RPMI8226 (cell line): ENCODE measurements around the gene MYRIP.
"Not testable (repeated sequence)": the region's sequence is repeated elsewhere in the genome, so short reads cannot be mapped to it uniquely, and the experiment has no call there.

ENCODE experiments used
- DNase-seq: peaks from one replicate; pipeline ENCODE4 v3.0.0-alpha.2; 2015

MYRIP gene

DNA sequence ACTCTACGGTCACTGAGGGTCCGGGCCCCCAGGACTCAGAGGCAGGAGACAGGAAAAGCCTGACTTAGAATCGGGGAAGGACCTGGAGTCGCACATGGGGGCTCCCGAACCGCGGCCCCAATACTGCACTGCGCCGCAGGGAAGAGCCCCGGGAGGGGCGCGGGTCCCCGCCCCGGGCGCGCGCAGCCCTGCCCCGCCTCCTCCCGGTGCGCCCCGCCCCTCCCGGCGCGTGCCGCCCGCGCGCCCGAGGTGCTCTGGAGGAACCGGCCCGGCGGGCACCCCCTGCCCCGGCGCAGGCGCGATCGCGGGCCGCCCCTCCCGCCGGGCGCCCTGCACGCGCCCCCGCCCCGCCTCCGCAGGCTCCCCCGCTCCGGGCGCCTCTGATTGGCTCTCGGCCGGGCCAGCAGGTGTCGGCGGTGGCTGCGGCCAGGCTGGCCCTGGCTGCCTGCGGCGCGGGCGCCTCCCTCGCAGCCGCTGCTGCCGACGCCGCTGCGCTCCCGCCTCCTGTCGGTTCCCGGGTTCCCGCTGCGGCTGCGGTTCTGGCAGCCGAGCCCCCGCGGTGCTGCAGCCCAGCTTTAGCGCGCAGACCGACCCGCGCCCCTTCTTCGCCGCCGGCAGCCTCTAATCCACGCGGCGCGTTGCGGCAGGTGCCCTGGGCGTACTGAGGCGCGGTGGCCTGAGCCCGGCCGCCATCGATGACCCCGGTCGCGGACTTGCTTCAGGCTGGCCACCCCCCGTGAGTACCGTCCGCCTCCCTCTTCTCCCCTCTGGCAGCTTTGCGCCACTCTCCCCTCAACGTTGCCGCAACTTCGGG lies at the start of gene MYRIP:
MYRIP (plus strand) TSS at position 429 of the 814 bp plus-strand sequence. CDS start 91,208 bp downstream, outside the sequence.
- DNase-seq, result peak; percentile 65

DNA sequence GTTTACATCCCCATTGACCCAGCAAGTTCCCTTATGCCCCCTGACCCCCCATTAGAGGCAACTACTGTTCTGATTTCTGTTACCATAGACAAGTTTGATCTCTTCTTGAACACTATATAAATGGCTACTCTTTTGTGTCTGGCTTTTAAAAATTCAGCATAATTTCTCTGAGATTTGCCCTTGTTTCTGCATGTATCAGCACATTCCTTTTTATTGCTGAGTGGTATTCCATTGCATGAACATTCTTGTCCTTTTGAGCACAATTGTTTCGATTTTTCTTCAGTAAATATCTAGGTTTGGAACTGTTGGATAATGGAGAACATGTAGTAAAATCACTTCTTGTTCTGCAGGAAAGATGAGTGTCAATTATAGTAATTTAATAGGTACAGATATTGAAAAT lies 49.1 kb upstream of the MYRIP start:
- DNase-seq, result no peak

DNA sequence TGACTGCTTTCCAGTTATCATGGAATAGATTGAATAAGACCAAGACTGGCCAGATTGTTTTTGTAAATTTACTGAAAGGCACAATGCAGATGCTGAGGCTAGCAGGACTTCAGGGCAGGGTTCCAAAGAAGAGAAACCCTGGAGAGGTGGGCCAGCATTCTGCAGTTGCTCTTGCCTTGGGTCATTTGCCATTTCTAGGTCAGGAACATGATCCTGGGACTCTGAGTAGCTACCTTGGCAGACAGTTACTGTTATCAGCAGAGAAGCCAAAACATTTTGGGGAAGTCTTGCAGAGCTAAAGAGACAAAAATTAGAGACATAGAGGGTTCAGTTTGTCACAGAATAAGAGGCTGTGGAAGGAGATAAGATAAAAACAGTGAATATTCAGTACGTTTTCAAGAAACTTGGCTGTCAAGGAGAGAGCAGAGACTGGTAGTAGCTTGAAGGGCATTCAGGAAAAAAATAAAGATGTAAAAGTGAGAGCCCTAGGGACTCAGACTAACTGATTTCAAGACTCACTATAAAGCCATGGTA lies 46.8 kb upstream of the MYRIP start:
- DNase-seq, result no peak

DNA sequence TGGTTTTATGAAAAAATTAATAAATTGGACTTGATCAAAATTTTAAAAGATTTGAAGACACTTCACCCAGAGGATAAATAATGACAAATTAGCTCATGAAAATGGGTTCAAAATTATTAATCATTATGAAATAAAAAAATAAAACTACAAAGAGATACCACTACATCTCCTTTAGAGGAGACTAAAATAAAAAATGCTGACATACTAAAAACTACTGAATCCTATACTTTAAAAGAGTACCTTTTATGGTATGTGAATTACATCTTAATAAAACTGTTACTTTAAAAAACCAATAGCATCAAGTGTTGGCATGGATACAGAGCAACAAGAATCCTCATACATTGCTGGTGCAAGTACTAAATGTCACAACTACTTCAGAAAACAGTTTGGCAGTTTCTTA lies 46.0 kb upstream of the MYRIP start:
- DNase-seq, result no peak

DNA sequence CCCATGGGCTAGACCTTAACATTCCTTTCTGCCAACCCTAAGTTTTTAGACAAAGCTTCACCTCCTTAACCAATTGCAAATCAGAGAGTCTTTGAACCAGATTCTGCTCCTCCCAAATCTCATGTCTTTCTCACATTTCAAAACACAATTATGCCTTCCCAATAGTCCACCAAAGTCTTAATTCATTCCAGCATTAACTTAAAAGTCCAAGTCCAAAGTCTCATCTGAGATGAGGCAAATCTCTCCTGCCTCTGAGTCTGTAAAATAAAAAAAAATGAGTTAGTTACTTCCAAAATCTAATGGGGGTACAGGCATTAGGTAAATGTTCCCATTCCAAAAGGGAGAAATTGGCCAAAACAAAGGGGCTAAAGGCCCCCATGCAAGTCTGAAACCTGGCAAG lies 43.8 kb upstream of the MYRIP start:
- no peak for DNase-seq

DNA sequence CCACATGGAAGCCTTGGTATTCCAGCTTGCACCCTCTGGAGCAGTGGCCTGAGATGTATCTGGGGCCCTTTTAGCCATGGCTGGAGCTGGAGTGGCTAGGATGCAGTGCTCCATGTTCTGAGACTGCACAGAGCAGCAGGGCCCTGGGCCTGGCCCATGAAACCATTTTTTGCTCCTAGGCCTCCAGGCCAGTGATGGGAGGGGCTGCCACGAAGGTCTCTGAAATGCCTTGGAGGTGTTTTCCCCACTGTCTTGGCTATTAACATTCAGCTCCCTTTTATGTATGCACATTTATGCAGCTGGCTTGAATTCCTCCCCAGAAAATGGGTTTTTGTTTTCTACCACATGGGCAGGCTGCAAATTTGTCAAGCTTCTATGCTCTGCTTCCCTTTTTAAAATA lies 43.0 kb upstream of the MYRIP start:
- DNase-seq, result no peak

DNA sequence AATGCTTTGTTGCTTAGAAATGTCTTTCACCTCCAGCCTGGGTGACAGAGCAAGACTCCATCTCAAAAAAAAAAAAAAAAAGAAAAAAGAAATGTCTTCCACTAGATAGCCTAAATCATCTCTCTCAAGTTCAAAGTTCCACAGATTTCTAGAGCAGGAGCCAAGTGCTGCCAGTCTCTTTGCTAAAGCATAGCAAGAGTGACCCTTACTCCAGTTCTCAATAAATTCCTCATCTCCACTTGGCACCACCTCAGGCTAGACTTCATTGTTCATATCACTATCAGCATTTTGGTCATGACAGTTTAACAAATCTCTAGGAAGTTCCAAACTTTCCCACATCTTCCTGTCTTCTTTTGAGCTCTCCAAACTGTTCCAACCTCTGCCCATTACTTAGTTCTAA lies 42.5 kb upstream of the MYRIP start:
- not testable (repeated sequence) for DNase-seq

DNA sequence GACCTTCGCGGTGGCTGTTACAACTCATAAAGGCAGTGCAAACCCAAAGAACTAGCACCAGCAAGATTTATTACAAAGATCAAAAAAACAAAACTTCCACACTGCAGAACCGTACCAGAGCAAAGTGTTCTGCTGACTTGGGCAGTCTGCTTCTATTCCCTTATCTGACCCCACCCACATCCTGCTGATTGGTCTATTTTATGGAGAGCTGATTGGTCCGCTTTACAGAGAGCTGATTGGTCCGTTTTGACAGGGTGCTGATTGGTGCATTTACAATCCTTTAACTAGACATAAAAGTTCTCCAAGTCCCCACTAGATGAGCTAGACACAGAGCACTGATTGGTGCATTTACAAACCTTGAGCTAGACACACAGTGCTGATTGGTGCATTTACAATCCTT lies 31.2 kb upstream of the MYRIP start:
- DNase-seq, result not testable (repeated sequence)

DNA sequence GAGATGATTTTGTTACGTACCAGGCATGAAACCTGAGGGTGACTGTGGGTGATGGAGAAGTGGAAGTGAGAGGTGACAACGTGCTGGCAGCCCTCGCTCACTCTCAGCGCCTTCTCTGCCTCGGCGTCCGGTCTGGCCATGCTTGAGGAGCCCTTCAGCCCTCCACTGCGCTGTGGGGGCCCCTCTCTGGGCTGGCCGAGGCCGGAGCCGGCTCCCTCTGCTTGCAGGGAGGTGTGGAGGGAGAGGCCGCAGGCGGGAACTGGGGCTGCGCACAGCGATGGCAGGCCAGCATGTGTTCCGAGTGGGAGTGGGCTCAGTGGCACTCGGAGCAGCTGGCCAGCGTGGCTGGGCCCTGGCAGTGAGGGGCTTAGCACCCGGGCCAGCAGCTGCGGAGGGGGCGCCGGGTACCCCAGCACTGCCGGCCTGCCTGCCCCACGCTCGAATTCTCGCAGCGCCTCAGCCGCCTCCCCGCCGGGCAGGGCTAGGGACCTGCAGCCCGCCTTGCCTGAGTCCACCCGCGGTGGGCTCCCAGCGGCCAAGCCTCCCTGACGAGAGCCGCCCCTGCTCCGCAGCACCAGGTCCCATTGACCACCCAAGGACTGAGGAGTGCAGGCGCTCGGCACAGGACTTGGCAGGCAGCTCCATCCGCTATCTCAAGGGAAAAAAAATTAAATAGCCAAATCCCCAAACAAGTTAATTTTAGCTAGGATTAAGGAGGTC lies 29.7 kb upstream of the MYRIP start:
- no peak for DNase-seq

DNA sequence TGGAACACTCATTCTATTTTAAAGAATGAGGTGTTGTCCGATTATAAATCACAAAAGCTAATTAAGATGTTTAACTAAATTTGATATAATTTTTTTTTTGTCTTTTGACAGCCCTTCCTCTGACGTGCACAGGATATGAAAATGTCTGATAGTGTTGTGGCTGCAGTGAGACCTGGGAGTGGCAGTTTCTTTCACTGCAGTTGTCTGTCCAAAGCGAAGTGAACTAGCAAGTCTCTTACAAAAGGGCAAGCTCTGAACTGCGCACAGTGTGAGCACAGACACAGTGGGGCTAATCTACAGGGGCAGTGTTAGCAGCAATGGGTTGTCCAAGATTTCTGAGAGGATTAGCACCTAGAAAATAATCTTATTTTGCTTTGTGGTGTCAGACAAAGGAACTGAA lies 29.1 kb upstream of the MYRIP start:
- DNase-seq, result no peak

DNA sequence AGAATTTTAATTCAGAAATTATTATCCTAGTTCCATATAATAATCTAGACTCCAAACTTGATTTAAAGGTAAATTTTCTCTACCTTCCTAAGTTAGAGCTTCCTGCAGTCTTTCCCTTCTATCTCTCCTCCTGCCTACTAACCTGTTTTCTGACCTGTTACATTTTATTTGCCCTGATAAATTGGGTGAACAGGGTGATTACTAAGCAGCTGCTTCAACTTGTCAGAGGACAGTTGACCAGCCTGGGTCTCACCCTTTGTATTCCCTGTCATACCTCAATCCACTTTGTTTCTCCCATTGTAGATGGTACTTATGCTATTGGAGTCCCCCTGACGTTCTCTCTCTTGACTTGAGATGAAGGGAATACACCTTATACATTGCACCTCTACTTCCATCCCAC lies 28.4 kb upstream of the MYRIP start:
- no peak for DNase-seq

DNA sequence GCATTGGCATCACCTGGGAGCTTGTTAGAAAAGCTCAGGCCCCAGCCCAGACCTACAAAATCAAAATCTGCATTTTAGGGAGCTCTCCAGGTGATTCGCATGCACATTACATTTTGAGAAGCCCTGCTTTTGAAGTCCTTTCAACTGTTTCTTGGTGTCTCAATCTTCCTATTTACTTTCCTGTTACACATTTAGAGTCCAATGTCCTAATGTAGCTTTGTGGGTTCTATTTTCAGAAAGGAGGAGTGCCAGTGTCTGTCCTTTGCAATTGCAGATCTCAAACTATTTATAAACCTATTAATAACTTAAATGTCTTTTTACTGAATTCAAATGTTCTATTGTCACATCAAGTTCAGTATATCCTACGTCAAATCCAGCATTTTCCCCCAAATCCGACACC lies 27.8 kb upstream of the MYRIP start:
- DNase-seq, result no peak

DNA sequence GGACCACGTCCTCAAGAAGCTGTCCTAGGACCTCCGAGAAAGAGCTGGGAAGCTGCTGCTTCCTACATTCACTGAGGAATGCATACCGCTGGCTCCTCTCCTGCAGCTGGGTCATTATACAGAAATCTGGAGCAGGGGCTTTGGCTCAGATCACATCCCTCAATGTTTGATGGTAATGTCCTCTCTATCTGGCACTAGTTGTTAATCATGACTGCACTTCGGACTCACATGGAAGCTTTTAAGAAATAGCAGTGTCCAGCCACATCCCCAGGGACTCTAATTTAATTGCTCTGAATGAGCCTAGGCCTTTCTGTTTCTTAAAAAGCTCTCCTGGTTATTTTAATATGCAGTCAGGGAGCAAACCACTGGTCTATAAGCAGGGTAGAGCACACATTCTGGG lies 25.7 kb upstream of the MYRIP start:
- no peak for DNase-seq

DNA sequence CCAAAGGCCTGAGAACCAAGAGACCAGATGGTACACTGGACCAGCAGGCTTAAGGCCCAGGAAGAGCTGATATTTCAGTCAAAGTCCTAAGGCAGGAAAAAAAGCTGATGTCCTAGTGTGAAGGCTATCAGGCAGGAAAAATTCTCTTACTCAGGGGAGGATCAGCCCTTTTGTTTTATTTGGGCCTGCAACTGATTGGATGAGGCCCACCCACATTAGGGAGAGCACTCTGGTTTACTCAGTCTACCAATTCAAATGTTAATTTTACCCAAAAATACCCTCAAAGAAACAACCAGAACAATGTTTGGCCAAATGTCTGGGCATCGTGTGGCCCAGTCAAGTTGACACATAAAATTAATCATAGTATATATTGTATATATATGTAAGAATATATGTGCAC lies 24.5 kb upstream of the MYRIP start:
- no peak for DNase-seq

DNA sequence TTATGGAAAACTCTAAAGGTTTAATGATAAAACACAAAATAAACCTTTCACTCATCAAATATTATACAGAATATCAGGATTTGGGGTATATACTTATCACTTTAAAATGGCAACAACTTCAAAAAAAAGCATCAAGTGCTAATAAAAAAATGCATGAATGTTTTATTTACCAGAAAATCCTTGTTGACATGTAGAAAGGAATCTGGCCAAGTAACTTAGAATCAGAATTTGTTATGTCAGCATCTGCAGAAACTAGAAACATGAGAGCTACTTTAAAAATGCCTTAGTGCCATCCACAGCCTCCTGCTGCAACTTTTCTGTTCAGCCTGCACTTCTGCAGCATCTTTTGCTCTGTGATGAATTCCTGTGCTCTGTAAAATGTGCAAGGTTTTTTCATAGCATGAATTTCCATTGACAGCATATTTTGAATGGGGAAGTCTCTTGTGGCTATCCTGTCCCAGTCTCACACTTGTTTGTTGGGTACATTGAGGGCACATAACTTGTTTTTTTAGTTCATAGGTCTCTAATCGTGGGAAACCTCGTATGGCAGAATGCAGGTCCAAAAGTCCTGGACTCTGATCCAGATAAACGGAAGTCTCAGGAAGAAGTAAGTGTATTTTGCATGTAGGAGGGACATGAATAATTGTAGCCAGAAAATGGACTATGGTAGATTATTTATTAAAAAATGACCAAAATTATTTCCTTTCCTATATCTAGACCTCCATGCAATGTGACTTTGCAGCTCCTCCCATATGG lies 21.1 kb upstream of the MYRIP start:
- DNase-seq, result no peak

DNA sequence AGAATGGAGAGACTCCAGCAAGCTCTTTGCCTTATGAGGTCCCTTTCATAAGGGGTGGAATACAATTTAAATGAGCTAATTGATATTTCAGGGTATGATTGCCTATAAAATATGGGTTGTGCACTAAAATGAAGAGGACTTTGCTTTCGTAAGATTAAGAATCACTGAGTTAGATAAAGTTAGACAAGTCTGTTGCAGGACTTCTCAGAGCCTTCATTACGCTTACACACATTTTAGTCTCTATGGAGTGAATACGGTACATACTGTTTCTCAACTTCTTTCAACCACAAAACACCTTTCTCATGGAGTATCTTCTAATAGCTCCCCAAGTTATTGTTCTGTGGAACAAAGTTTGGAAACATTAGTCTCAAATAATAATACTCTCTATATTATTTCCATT lies 17.8 kb upstream of the MYRIP start:
- DNase-seq, result no peak

DNA sequence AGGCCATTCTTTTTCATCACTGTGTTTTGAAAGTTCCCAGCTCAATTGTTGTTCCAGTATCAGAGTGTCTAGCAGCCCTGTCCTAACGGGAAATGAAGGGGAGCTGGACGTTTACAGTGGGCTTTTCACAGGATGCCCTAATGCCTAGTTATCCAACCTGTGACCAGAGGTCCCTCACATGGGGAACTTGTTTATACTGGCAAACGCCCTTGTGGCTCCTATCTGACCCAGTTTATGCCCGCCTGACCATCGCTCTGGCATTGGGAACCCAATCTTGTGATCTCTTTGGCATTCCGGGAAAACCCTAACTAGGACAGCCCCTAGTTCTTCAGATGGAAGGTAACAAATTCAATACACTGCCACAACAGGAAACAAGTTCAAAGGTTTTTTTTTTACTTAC lies 14.5 kb upstream of the MYRIP start:
- DNase-seq, result no peak

DNA sequence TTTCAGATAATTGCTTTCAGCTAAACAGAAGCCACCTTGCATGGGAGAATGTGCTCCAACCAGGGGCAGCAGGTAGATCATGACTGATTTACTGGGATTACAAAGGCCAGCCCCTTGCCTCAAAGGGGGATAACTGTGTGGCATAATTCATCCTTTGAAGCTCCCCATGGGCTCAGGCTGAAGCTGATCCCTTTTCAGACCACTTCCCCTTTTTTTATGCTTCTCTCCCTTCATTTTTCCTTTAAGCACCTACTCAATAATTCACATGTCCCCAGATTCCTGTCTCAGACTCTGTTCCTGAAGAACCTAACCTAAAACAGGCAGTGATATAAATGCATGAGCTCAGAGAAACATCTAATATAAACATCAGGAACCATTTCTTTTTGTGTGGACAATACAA lies 8.2 kb upstream of the MYRIP start:
- no peak for DNase-seq

DNA sequence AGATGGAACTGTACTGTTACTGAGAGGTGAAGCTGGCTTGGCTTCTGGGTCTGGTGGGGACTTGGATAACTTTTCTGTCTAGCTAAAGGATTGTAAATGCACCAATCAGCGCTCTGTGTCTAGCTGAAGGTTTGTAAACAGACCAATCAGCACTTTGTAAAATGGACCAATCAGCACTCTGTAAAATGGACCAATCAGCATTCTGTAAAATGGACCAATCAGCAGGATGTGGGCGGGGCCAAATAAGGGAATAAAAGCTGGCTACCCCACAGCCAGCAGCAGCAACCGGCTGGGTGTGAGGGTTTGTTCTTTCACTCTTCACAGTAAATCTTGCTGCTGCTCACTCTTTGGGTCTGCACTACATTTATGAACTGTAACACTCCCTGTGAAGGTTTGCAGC lies 6.9 kb upstream of the MYRIP start:
- not testable (repeated sequence) for DNase-seq

DNA sequence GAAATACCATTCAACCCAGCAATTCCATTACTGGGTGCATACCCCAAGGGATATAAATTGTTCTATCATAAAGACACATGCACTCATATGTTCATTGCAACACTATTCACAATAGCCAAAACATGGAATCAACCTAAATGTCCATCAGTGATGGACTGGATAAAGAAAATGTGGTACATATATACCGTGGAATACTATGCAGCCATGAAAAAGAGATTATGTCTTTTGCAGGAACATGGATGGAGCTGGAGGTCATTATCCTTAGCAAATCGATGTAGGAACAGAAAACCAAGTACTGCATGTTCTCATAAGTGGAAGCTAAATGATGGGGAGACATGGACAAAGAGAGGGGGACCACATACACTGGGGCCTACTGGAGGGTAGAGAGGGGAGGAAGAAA lies 5.5 kb upstream of the MYRIP start:
- no peak for DNase-seq

DNA sequence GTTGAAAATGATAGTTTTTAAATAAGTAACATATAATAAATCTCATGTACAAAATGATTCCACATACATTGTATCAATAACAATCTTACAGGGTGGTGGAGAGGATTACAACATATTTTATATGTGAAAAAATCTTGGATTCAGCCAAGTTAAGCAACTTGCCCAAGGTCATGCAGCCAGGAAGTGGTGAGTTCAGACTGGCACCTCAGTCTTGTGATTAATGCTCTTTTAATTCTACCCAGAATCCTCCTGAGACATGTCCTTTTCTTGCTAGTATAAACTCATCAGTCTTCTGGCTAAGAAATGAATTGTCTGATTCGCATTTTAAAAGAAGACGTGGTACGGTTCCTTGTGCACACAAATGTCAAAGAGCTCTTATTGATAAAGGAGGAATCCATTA lies 4.5 kb upstream of the MYRIP start:
- no peak for DNase-seq

DNA sequence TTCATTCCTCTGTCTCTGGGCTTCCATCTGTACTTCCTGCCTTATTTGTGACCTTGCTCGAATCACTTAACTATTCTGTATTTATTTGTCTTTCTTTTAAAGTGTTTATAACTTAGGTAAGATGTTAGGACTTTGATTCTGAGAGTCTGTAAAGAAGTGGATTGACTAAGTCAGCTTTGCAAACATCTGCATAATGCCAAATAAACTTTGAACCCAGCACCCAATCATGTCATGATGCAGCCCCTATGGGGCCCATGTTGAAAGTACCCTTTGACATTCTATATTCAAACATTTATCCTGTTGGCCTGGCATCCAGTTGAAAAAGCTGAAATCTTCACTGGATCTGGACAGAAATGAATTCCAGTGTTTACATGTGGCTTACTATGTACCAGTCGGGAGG lies 3.8 kb upstream of the MYRIP start:
- DNase-seq, result no peak

DNA sequence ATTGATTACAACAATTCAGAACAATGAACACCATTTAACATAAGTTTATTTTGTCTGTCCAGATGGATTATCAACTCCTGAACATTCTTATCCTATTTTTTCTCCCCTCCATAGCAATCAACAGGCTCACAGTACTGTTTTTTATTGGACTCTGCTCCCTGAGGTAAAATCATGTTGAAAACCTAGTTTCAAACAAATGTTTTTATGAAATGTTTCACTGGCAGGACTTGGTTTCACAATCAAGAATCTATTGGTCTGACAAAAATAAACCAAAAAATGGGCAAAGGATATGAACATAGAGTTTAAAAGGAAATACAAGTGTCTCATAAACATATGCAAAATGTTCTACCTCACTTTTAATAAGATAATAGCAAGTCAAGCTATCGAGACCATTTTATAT lies 2.6 kb upstream of the MYRIP start:
- no peak for DNase-seq
